Activated CD4-positive, alpha-beta T cell treated with anti-CD3 and anti-CD28 coated beads, Interleukin-2, amount 50 U/mL, for 48 hours (primary cell): ENCODE results near the gene TRAF3.
"Not testable (repeated sequence)": the region's sequence is repeated elsewhere in the genome, so short reads cannot be mapped to it uniquely, and the experiment has no call there.

Experiments used
- DNase-seq, 2 experiments: peaks; one replicate each; pipeline ENCODE4 v3.0.0-alpha.2; 2020

Gene TRAF3

GRCh38 chr14:102809870-102810269 is 32.6 kb downstream of the TRAF3 start:
- no peak for DNase-seq

- DNase-seq, result no peak
Measured at GRCh38 chr14:102810523-102810922, 33.3 kb downstream of the TRAF3 start.

GRCh38 chr14:102811254-102811963 is 34.2 kb downstream of the TRAF3 start:
- no peak for DNase-seq

GRCh38 chr14:102811971-102812370 is 34.7 kb downstream of the TRAF3 start:
- no peak for DNase-seq

GRCh38 chr14:102813691-102814090 is 36.4 kb downstream of the TRAF3 start:
- no peak for DNase-seq

- no peak for DNase-seq
Measured at GRCh38 chr14:102817318-102817717, 40.1 kb downstream of the TRAF3 start.

GRCh38 chr14:102817942-102818940 is 41.0 kb downstream of the TRAF3 start:
- DNase-seq, result no peak

GRCh38 chr14:102819176-102819628 is 42.0 kb downstream of the TRAF3 start:
- peak; percentile 82 to 87 for DNase-seq

- DNase-seq, result no peak
Measured at GRCh38 chr14:102819747-102820330, 42.6 kb downstream of the TRAF3 start.

GRCh38 chr14:102821252-102821651 is 44.0 kb downstream of the TRAF3 start:
- DNase-seq, result no peak

GRCh38 chr14:102822311-102822863 is 45.1 kb downstream of the TRAF3 start:
- peak; percentile 72 to 82 for DNase-seq

GRCh38 chr14:102822887-102823286 is 45.6 kb downstream of the TRAF3 start:
- DNase-seq, result not testable (repeated sequence)

- DNase-seq, result no peak
Measured at GRCh38 chr14:102823546-102823945, 46.3 kb downstream of the TRAF3 start.

- DNase-seq, result no peak
Measured at GRCh38 chr14:102824832-102825231, 47.6 kb downstream of the TRAF3 start.

GRCh38 chr14:102825307-102826095 is 48.3 kb downstream of the TRAF3 start:
- no peak for DNase-seq

- no peak for DNase-seq
Measured at GRCh38 chr14:102826161-102826560, 48.9 kb downstream of the TRAF3 start.

- no peak for DNase-seq
Measured at GRCh38 chr14:102826751-102827675, 49.8 kb downstream of the TRAF3 start.

GRCh38 chr14:102827716-102828115 is 50.5 kb downstream of the TRAF3 start:
- DNase-seq, result no peak

GRCh38 chr14:102828151-102828550 is 50.9 kb downstream of the TRAF3 start:
- no peak for DNase-seq

GRCh38 chr14:102829016-102829548 is 51.8 kb downstream of the TRAF3 start:
- DNase-seq, result no peak
